Mesendoderm (in vitro differentiated cells): ENCODE measurements around the gene SSNA1.

ENCODE experiments used
- DNase-seq: peaks from one replicate; pipeline ENCODE4 v3.0.0; 2013
- H2AK5ac ChIP-seq: 2 replicates; pipeline ENCODE4 v1.6.1; 2013; ENCODE audit warnings: low read length, inconsistent platforms
- H2BK120ac ChIP-seq: 2 replicates; pipeline ENCODE4 v1.6.1; 2013; ENCODE audit warnings: low read depth, mild to moderate bottlenecking, low read length, moderate library complexity, mixed read lengths
- H2BK15ac ChIP-seq: replicated peaks from 2 replicates; pipeline ENCODE4 v1.6.1; 2013; ENCODE audit warnings: low read depth, mild to moderate bottlenecking, moderate library complexity
- H2BK5ac ChIP-seq: 2 replicates; pipeline ENCODE4 v1.6.1; 2013; ENCODE audit warnings: low read length, inconsistent platforms
- H3K18ac ChIP-seq: 2 replicates; pipeline ENCODE4 v1.6.1; 2013; ENCODE audit warnings: mild to moderate bottlenecking, low read length, mixed read lengths
- H3K23ac ChIP-seq: one replicate; pipeline ENCODE4 v1.6.1; 2013; ENCODE audit warnings: low read length
- H3K27ac ChIP-seq: 2 replicates; pipeline ENCODE4 v1.5.1; 2013; ENCODE audit warnings: low read depth, mild to moderate bottlenecking, inconsistent platforms, low read length, moderate library complexity
- H3K27me3 ChIP-seq: 2 replicates; pipeline ENCODE4 v1.6.1; 2013; ENCODE audit warnings: low read length, control low read depth, mild to moderate bottlenecking, inconsistent platforms; ENCODE audit not compliant: insufficient read depth, poor library complexity
- H3K36me3 ChIP-seq: 2 replicates; pipeline ENCODE4 v1.6.1; 2013; ENCODE audit warnings: low read length, inconsistent platforms; ENCODE audit not compliant: control insufficient read depth, insufficient read depth
- H3K4ac ChIP-seq: one replicate; pipeline ENCODE4 v1.6.1; 2013; ENCODE audit warnings: low read depth, mild to moderate bottlenecking, low read length, moderate library complexity
- H3K4me1 ChIP-seq: 2 replicates; pipeline ENCODE4 v1.6.1; 2013; ENCODE audit warnings: low read depth, low read length, inconsistent platforms; ENCODE audit not compliant: control insufficient read depth
- H3K4me2 ChIP-seq: 2 replicates; pipeline ENCODE4 v1.6.1; 2013; ENCODE audit warnings: low read length
- H3K4me3 ChIP-seq: 2 replicates; pipeline ENCODE4 v1.5.1; 2013; ENCODE audit warnings: mild to moderate bottlenecking, low read length
- H3K56ac ChIP-seq: one replicate; pipeline ENCODE4 v1.6.1; 2013; ENCODE audit warnings: low read length
- H3K79me1 ChIP-seq: 2 replicates; pipeline ENCODE4 v1.6.1; 2013; ENCODE audit warnings: low read length, inconsistent platforms
- H3K79me2 ChIP-seq: 2 replicates; pipeline ENCODE4 v1.6.1; 2013; ENCODE audit warnings: mild to moderate bottlenecking, low read length; ENCODE audit not compliant: control insufficient read depth, insufficient read depth
- H3K9ac ChIP-seq: 2 replicates; pipeline ENCODE4 v1.6.1; 2013; ENCODE audit warnings: low read length, inconsistent platforms
- H4K5ac ChIP-seq: one replicate; pipeline ENCODE4 v1.6.1; 2013; ENCODE audit warnings: low read length
- H4K8ac ChIP-seq: one replicate; pipeline ENCODE4 v1.6.1; 2013; ENCODE audit warnings: low read depth, mild to moderate bottlenecking, control low read depth, low read length, moderate library complexity
- WGBS: extraction: QIAGEN DNeasy Blood & Tissue Kit; methylation state at CpG from one replicate; pipeline ENCODE4 v1.1.7; 2013; ENCODE audit warnings: low lambda C conversion rate, missing lambda C conversion rate; ENCODE audit not compliant: insufficient coverage; ENCODE audit errors: extremely low coverage; 5-methylcytosine and 5-hydroxymethylcytosine counted together

SSNA1 gene

GRCh38 chr9:137198051-137198901 is 9.8 kb downstream of the SSNA1 start:
- Histone ChIP-seq H3K4me1 (no peaks in the 10 kb centered on the region), H3K56ac (peak overlapping the region; percentile 15), H3K4me3 (no peak overlapping the region), H3K18ac (no peak overlapping the region), H3K27ac (no peak overlapping the region), H2BK5ac (no peak overlapping the region), H3K79me1 (peaks cover 11% of the 10 kb centered on the region), H4K5ac (no peak overlapping the region), H3K79me2 (peaks cover 2% of the 10 kb centered on the region), H3K36me3 (no peaks in the 10 kb centered on the region), H3K27me3 (no peaks in the 10 kb centered on the region), H2AK5ac (no peak overlapping the region), H2BK120ac (no peak overlapping the region), H3K4me2 (no peak overlapping the region), H2BK15ac (no peak overlapping the region), H3K9ac (peak overlapping the region; percentile 34), H3K4ac (no peak overlapping the region), H3K23ac (no peak overlapping the region), H4K8ac (no peak overlapping the region)
- DNase-seq = no peak
- no CpG with 5 or more reads among the region's 19 CpGs for WGBS

DNA sequence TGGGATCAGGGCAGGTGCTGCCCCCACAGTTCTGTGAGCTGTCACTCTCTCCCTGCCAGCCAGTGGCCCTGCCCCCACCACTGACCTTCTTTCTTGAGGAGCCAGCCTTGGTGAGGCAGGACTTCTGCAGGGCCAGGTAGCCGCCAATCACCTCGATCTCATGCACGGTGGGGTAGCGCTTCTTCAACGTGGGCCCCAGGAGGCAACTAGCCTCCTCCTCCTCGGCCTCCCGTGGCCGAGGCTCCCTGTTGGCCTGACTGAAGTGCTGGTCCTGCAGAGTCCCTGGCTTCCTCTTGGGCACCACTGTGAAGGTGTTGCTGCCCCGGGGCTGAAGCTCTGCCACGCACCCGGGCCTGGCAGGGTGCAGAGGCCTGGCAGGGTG is 10.4 kb downstream of the SSNA1 start:
- no peak overlapping the region for H4K5ac ChIP-seq
- no peaks in the 10 kb centered on the region for H3K27me3 ChIP-seq
- H3K4ac ChIP-seq = no peak overlapping the region
- peaks cover 13% of the 10 kb centered on the region for H3K79me1 ChIP-seq
- H3K4me2 ChIP-seq = no peak overlapping the region
- no peak overlapping the region for H2BK120ac ChIP-seq
- H2BK5ac ChIP-seq = no peak overlapping the region
- no peaks in the 10 kb centered on the region for H3K4me1 ChIP-seq
- DNase-seq = no peak
- no peak overlapping the region for H3K27ac ChIP-seq
- H3K56ac ChIP-seq = peak overlapping the region; percentile 67
- no peak overlapping the region for H4K8ac ChIP-seq
- no peak overlapping the region for H2AK5ac ChIP-seq
- peak overlapping the region; percentile 15 for H3K9ac ChIP-seq
- H3K36me3 ChIP-seq = no peaks in the 10 kb centered on the region
- peaks cover 4% of the 10 kb centered on the region for H3K79me2 ChIP-seq
- H3K18ac ChIP-seq = no peak overlapping the region
- no peak overlapping the region for H3K23ac ChIP-seq
- WGBS = no CpG with 5 or more reads among the region's 11 CpGs
- H2BK15ac ChIP-seq = no peak overlapping the region
- H3K4me3 ChIP-seq = no peak overlapping the region

- Histone ChIP-seq H3K27me3 (no peaks in the 10 kb centered on the region), H3K79me2 (peaks cover 11% of the 10 kb centered on the region), H2BK15ac (no peak overlapping the region), H3K4me3 (no peak overlapping the region), H2BK120ac (no peak overlapping the region), H3K4me2 (peak overlapping the region; percentile 46), H3K23ac (peak overlapping the region; percentile 45), H3K56ac (peak overlapping the region; percentile 67), H2AK5ac (no peak overlapping the region), H3K9ac (peak overlapping the region; percentile 69), H4K8ac (no peak overlapping the region), H4K5ac (no peak overlapping the region), H2BK5ac (no peak overlapping the region), H3K18ac (peak overlapping the region; percentile 64), H3K4ac (peak overlapping the region; percentile 38), H3K79me1 (peaks cover 19% of the 10 kb centered on the region), H3K4me1 (peaks cover 3% of the 10 kb centered on the region), H3K27ac (no peak overlapping the region), H3K36me3 (no peaks in the 10 kb centered on the region)
- DNase-seq = peak; percentile 28
- no CpG with 5 or more reads among the region's 51 CpGs for WGBS
These were observed 11.1 kb downstream of the SSNA1 start for GRCh38 chr9:137199411-137200121.

GRCh38 chr9:137200311-137201204 is 12.1 kb downstream of the SSNA1 start, which contains the start of gene TPRN:
TSS of gene TPRN (minus strand) at chr9:137200741. CDS start at chr9:137200711, 30 bp downstream.
- Histone ChIP-seq H3K18ac (peak within 1 kb of the TSS; percentile 64), H3K79me1 (peaks cover 24% of the 10 kb centered on the region), H2AK5ac (no peak within 1 kb of the TSS), H3K79me2 (peaks cover 17% of the 10 kb centered on the region), H3K9ac (peak within 1 kb of the TSS; percentile 94), H3K4me2 (peak within 1 kb of the TSS; percentile 81), H2BK120ac (no peak within 1 kb of the TSS), H3K23ac (peak within 1 kb of the TSS; percentile 45), H3K27me3 (no peaks in the 10 kb centered on the region), H3K36me3 (no peaks in the 10 kb centered on the region), H3K27ac (peak within 1 kb of the TSS; percentile 68), H3K4ac (peak within 1 kb of the TSS; percentile 76), H2BK15ac (no peak within 1 kb of the TSS), H2BK5ac (peak within 1 kb of the TSS; percentile 23), H3K4me1 (peaks cover 4% of the 10 kb centered on the region), H4K5ac (no peak within 1 kb of the TSS), H4K8ac (peak within 1 kb of the TSS; percentile 87), H3K4me3 (peak within 1 kb of the TSS; percentile 58), H3K56ac (peak within 1 kb of the TSS; percentile 98)
- WGBS = no CpG with 5 or more reads among the region's 118 CpGs
- peak; percentile 99 for DNase-seq

GRCh38 chr9:137201205-137201868 is 12.9 kb downstream of the SSNA1 start:
- Histone ChIP-seq H3K9ac (peak overlapping the region; percentile 94), H3K4me3 (peak overlapping the region; percentile 58), H2BK5ac (peak overlapping the region; percentile 23), H3K23ac (no peak overlapping the region), H4K8ac (peak overlapping the region; percentile 87), H3K56ac (peak overlapping the region; percentile 98), H3K36me3 (no peaks in the 10 kb centered on the region), H3K79me1 (peaks cover 30% of the 10 kb centered on the region), H3K4ac (peak overlapping the region; percentile 74), H3K27ac (peak overlapping the region; percentile 29), H2BK120ac (no peak overlapping the region), H3K18ac (peak overlapping the region; percentile 24), H4K5ac (no peak overlapping the region), H3K27me3 (no peaks in the 10 kb centered on the region), H2BK15ac (no peak overlapping the region), H3K79me2 (peaks cover 24% of the 10 kb centered on the region), H3K4me2 (peak overlapping the region; percentile 81), H3K4me1 (peaks cover 6% of the 10 kb centered on the region), H2AK5ac (no peak overlapping the region)
- DNase-seq = peak; percentile 27
- WGBS = no CpG with 5 or more reads among the region's 23 CpGs
